Measurements from ENCODE around the gene DIP2C. TPM values are rescaled to one million over a fixed set of nuclear protein-coding genes. Genes with fewer than 3 reads are reported as not detected.
"Not testable (repeated sequence)": the region's sequence is repeated elsewhere in the genome, so short reads cannot be mapped to it uniquely, and the experiment has no call there.

Gene DIP2C
- total RNA-seq, 1 donor from 2014 or later: 1.6 TPM

DNA sequence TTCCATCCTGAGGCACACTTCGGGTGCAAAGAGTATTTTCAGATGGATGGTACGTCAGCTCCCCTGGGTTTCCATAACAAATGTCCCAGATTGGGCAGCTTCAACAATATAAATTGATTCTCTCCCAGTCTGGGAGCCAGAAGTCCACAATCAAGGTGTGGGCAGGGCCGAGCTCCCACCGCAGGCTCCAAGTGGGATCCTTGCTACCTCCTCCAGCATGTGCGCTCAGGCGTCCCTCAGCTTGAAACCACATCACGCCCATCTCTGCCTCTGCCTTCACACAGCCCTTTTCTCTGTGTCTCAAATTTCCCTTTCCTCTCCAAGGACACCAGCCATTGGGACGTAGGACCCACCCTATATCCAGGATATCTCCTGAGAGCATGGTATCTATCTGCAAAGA, 153.5 kb downstream of the DIP2C start:
- no peaks in the 10 kb centered on the region for H3K4me1 Mint-ChIP-seq (ENCODE audit: low read depth)
- intact Hi-C loops (cut with micrococcal nuclease): no loop called here
- H3K36me3 Mint-ChIP-seq (ENCODE audit: low read depth): no peaks in the 10 kb centered on the region
- no peak overlapping the region for H3K27ac Mint-ChIP-seq
- no peak for DNase-seq (ENCODE audit: low spot score)
- H3K27me3 Mint-ChIP-seq (ENCODE audit: low read depth): peaks cover 12% of the 10 kb centered on the region
- no peak overlapping the region for H3K4me3 Mint-ChIP-seq (ENCODE audit: low read depth)
- H3K9me3 Mint-ChIP-seq: no peaks in the 10 kb centered on the region

DNA sequence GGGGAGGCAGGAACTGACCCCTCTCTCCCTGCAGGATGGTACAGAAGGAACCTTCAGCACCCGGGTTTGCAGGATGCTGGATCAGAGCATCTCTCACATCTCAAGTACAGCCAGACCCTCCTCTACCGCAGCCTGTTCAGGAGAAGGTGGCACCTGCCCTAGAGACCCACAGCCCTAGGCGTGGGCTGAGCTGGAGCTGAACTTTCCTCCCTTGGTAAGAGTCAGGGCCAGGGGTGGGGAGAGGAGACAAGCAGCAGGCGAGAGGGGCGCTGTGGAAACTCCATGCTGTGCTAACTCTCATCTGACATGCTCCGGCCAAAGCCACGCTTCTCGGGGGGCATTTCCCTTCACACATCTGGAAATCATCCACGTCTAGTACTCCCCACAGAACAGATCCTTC, 154.4 kb downstream of the DIP2C start:
- no peak for DNase-seq (ENCODE audit: low spot score)
- Mint-ChIP-seq H3K36me3 (ENCODE audit: low read depth) (no peaks in the 10 kb centered on the region), H3K4me1 (ENCODE audit: low read depth) (no peaks in the 10 kb centered on the region), H3K4me3 (ENCODE audit: low read depth) (no peak overlapping the region), H3K27me3 (ENCODE audit: low read depth) (peaks cover 6% of the 10 kb centered on the region), H3K27ac (no peak overlapping the region), H3K9me3 (no peaks in the 10 kb centered on the region)
- intact Hi-C loops (cut with micrococcal nuclease): no loop called here

DNA sequence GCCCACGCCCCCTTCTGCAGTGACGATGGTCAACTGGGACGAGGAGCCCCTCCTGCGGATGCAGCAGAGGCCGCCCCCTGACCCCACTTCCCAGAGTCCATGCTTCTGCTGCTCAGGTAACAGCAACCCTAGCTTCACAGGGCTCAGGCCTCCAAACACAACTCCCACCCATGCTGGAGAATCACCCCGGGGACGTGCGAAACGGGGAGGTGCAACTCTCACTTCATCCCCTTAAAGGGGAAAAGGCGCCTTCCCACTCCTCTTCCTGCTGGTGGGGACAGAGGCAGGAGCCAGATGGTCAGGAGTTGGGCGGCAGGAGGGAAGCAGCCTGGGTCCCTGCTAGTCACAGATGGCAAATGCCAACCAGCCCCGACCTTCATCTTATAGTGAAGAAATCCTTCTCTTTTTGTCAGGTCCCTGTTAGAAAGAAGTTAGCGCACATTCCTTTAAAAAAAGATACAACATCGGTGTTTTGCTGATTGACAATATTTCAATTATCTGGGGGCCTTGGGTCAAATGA, 155.4 kb downstream of the DIP2C start:
- Mint-ChIP-seq H3K27ac (no peak overlapping the region), H3K4me1 (ENCODE audit: low read depth) (no peaks in the 10 kb centered on the region), H3K4me3 (ENCODE audit: low read depth) (no peak overlapping the region), H3K36me3 (ENCODE audit: low read depth) (no peaks in the 10 kb centered on the region), H3K9me3 (no peaks in the 10 kb centered on the region), H3K27me3 (ENCODE audit: low read depth) (peaks cover 2% of the 10 kb centered on the region)
- intact Hi-C loops (cut with micrococcal nuclease): no loop called here
- DNase-seq (ENCODE audit: low spot score): no peak

DNA sequence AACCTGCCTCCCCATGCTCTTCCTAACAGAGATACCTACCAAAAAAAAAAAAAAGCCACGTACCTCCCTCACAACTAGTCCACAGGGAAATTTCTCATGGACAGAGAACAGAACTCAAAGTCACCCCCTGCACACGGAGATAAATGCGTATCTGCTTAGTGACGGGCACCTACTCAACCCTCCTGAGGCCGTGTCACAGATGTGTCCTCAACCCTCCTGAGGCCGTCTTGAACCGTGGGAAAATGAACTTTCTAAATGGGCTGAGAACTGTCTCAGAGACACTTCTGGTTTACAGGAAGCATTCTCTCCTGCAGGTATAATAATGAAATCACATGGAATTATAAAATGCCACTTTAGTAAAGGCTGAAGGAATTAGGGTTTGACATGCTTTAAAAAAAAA, 155.9 kb downstream of the DIP2C start:
- intact Hi-C loops (cut with micrococcal nuclease): no loop called here
- Mint-ChIP-seq H3K4me3 (ENCODE audit: low read depth) (no peak overlapping the region), H3K36me3 (ENCODE audit: low read depth) (no peaks in the 10 kb centered on the region), H3K27me3 (ENCODE audit: low read depth) (peaks cover 2% of the 10 kb centered on the region), H3K9me3 (no peaks in the 10 kb centered on the region), H3K4me1 (ENCODE audit: low read depth) (no peaks in the 10 kb centered on the region), H3K27ac (no peak overlapping the region)
- no peak for DNase-seq (ENCODE audit: low spot score)

DNA sequence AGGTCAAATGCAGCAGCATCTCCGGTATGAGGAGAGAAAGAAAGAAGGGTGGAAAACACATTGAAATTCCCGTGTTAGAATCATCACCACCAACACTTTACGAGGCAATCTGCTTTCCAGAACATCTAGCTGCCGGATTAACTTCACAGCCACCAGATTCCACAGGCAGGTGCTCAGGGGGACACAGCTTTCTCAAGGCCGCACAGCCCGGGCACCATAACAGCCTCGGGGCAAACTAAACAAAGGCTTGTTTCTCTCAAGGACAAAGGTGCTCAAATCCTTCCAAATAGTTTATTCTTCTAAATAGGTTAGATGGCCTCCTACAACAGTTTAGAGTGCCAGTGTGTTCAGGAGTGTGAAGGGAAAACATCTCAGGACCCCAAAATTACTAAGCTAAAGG, 156.3 kb downstream of the DIP2C start:
- Mint-ChIP-seq H3K4me1 (ENCODE audit: low read depth) (no peaks in the 10 kb centered on the region), H3K4me3 (ENCODE audit: low read depth) (no peak overlapping the region), H3K9me3 (no peaks in the 10 kb centered on the region), H3K27me3 (ENCODE audit: low read depth) (peaks cover 2% of the 10 kb centered on the region), H3K27ac (no peak overlapping the region), H3K36me3 (ENCODE audit: low read depth) (no peaks in the 10 kb centered on the region)
- intact Hi-C loops (cut with micrococcal nuclease): no loop called here
- DNase-seq (ENCODE audit: low spot score): no peak

DNA sequence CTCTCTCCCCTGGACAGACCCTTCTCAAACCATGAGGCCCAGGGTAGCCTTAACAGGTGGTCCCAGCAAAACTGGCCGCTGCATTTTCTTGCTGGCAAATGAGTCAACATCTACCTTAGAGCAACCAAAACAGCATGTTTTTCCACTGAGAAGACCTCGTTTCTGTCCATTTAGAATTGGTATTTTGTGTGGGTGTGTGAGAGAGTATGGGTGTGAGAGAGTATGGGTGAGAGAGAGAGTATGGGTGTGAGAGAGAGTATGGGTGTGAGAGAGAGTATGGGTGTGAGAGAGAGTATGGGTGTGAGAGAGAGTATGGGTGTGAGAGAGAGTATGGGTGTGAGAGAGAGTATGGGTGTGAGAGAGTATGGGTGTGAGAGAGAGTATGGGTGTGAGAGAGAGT, 157.1 kb downstream of the DIP2C start:
- H3K27ac Mint-ChIP-seq; H3K4me3 Mint-ChIP-seq (ENCODE audit: low read depth); H3K9me3 Mint-ChIP-seq; intact Hi-C loops (cut with micrococcal nuclease); H3K4me1 Mint-ChIP-seq (ENCODE audit: low read depth); H3K27me3 Mint-ChIP-seq (ENCODE audit: low read depth); H3K36me3 Mint-ChIP-seq (ENCODE audit: low read depth); DNase-seq (ENCODE audit: low spot score): not testable (repeated sequence)

DNA sequence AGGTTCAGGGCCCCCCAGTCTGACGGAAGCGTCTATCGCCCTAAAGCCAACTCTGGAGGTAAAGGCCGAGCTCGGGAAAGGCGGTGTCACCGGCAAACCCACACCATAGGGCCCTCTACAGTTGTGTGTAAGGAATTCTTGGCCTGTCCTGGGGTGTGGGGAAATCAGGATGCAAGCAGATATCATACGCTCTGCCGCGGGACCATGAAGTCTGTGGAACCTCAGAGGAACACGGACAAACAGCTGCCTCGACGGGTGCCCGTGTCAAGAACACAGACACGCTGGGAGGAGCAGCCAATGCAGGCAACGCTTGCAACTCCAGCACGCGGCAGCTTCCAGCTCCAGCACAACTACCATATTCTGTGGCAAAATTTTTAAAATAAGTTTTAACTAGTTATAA, 157.9 kb downstream of the DIP2C start:
- H3K4me3 Mint-ChIP-seq (ENCODE audit: low read depth): no peak overlapping the region
- no peaks in the 10 kb centered on the region for H3K4me1 Mint-ChIP-seq (ENCODE audit: low read depth)
- no peaks in the 10 kb centered on the region for H3K36me3 Mint-ChIP-seq (ENCODE audit: low read depth)
- DNase-seq (ENCODE audit: low spot score): no peak
- peaks cover 4% of the 10 kb centered on the region for H3K27me3 Mint-ChIP-seq (ENCODE audit: low read depth)
- no peaks in the 10 kb centered on the region for H3K9me3 Mint-ChIP-seq
- intact Hi-C loops (cut with micrococcal nuclease): no loop called here
- H3K27ac Mint-ChIP-seq: no peak overlapping the region

DNA sequence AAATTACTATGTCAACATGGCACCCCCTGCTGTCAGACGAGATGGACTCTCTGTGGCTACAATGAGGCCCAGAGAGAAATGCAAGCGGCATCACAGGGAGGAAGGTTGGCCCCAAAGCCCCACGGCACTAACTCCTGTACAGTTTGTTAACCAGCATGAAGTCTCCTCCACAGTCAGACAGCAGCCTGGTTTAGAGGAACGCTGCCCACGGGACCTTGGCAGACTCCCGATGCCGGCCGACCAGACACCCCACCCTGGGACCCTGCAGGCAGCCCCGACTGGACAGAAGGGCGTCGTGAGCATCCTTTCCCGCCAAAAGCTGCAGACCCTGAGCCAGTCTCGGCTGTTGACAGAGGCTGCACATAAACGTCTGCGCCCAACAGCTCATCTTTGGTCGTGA, 158.8 kb downstream of the DIP2C start:
- Mint-ChIP-seq H3K27me3 (ENCODE audit: low read depth) (peaks cover 4% of the 10 kb centered on the region), H3K4me1 (ENCODE audit: low read depth) (no peaks in the 10 kb centered on the region), H3K9me3 (no peaks in the 10 kb centered on the region), H3K4me3 (ENCODE audit: low read depth) (no peak overlapping the region), H3K27ac (no peak overlapping the region), H3K36me3 (ENCODE audit: low read depth) (no peaks in the 10 kb centered on the region)
- intact Hi-C loops (cut with micrococcal nuclease): no loop called here
- no peak for DNase-seq (ENCODE audit: low spot score)

DNA sequence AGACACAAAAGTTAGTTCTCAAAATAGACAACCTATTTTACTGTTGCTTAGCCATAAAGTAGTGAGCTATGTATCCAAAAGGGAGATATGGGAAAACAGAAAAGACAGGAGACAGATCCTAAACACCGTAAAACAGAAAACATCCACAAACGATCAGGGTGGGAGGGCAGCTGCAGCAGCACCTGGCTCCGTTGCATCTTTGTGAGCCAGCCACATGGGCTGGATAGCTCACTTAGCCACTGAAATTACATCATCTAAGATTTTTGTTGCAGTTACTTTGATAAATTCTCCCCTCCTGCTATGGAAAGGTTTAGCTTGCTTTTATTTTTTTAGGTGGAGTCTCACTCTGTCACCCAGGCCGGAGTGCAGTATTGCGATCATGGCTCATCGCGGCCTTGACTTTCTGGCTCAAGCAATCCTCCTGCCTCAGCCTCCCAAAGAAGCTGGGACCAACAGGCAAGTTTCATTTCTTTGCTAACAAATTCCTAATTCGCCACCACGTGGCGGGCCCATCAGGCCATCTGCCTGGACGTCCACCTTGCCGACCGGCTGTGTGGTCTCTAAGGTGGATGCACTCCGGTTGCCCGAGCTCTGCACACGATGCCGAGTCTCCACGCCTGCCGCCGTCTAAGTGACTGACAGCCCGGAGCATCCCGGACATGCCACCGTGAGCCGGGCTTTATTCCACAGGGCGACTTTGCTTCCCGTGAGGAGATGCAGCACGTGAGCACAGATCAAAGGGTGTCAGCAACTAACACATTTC, 159.8 kb downstream of the DIP2C start:
- no peak overlapping the region for H3K4me3 Mint-ChIP-seq (ENCODE audit: low read depth)
- intact Hi-C loops (cut with micrococcal nuclease): no loop called here
- peaks cover 6% of the 10 kb centered on the region for H3K27me3 Mint-ChIP-seq (ENCODE audit: low read depth)
- DNase-seq (ENCODE audit: low spot score): no peak
- no peaks in the 10 kb centered on the region for H3K36me3 Mint-ChIP-seq (ENCODE audit: low read depth)
- H3K9me3 Mint-ChIP-seq: no peaks in the 10 kb centered on the region
- H3K27ac Mint-ChIP-seq: no peak overlapping the region
- no peaks in the 10 kb centered on the region for H3K4me1 Mint-ChIP-seq (ENCODE audit: low read depth)

DNA sequence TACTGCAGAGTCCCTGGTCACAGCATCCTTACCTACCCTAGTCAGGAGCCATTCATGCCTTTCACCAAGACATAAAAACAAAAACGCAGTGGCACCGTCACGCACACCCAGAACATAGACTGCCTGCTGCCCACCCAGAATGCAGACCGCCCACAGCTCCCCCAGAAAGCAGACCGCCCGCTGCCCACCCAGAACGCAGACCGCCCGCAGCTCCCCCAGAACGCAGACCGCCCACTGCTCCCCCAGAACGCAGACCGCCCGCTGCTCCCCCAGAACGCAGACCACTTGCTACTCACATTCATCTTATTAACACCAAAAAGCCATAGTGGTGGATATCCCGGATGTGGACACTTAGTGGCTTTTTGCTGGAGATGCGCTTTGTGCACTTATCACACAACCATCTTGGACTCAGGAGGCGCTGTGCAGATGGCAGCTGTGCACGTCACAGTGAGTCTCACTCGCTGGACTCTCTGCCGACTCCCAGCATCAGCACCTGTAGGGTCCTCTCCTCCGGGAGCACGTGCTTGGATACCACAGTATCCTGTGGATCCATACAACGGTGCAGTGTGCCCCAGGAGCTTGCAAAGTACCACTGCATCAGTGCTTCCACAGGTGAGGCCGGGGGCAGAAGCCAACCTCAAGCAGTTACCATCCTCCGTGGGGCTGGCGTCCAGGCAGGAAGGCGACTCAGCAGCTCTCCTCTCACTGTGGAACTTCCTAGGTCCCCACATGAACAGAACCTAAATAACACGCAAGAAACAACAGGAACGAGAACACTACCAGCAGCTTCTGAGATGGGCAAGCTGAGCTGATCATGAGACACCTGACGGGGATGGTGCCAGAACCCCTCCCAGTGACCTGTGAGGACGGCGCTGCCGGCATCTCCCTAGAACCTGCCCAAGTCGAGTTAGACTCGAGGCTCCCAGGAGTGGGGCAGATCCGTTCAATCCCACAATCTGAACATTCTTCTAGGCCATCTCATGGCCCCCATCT, 161.0 kb downstream of the DIP2C start:
- no peak overlapping the region for H3K4me3 Mint-ChIP-seq (ENCODE audit: low read depth)
- H3K27ac Mint-ChIP-seq: no peak overlapping the region
- no peaks in the 10 kb centered on the region for H3K4me1 Mint-ChIP-seq (ENCODE audit: low read depth)
- H3K36me3 Mint-ChIP-seq (ENCODE audit: low read depth): no peaks in the 10 kb centered on the region
- no peak for DNase-seq (ENCODE audit: low spot score)
- peaks cover 6% of the 10 kb centered on the region for H3K27me3 Mint-ChIP-seq (ENCODE audit: low read depth)
- H3K9me3 Mint-ChIP-seq: no peaks in the 10 kb centered on the region
- intact Hi-C loops (cut with micrococcal nuclease): no loop called here

DNA sequence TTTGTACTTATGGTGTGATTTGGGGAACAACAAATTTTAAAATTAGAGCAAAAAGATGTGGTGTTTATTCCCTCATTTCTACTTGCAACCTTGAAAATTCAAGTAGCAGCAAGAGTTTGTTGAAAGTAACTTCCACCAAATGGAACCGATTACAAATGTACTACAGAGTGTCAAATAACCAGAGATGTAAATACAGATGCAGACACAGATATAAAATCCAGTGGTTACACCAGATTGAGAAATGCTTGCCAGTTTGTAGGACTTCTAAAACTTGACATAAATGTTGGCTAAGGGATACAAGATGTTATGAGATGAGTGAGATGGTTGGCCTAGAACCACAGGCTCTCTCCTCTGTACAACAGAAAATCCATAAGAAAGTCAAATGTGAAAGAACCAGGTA, 162.1 kb downstream of the DIP2C start:
- intact Hi-C loops (cut with micrococcal nuclease): no loop called here
- no peaks in the 10 kb centered on the region for H3K36me3 Mint-ChIP-seq (ENCODE audit: low read depth)
- H3K27me3 Mint-ChIP-seq (ENCODE audit: low read depth): peaks cover 6% of the 10 kb centered on the region
- no peak overlapping the region for H3K27ac Mint-ChIP-seq
- no peaks in the 10 kb centered on the region for H3K9me3 Mint-ChIP-seq
- H3K4me1 Mint-ChIP-seq (ENCODE audit: low read depth): no peaks in the 10 kb centered on the region
- DNase-seq (ENCODE audit: low spot score): no peak
- H3K4me3 Mint-ChIP-seq (ENCODE audit: low read depth): no peak overlapping the region

DNA sequence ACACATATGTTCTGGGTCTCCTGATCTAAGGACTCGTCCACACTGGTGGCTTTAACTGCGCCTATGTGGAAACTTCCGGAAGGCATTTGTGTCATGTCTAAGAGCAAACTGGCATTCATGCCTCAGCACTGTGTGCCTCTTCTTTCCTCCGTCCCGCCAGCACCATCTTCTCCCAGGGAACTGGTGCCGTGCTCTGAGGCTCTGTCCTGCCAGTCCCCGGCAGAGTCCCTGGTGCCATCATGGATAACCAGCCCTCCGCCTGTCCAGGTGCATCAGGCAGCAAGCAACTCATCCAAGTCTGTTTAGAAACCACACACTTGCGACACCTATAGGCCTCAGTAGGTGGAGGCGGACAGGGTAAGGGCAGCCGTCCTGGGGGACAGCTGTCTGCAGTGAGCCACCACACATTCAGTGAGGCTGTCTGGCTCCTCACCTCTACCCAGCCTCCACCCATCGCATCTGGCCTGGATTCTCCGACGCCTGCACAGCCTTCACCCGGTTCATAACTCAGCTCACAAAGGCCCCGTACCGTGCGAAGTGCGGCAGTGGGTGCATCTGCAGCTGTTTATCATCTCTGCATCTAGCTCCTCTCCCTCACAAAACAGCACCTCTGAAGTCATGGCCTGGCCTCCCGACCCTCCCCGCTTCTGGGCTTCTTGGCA, 162.7 kb downstream of the DIP2C start:
- no peak for DNase-seq (ENCODE audit: low spot score)
- Mint-ChIP-seq H3K36me3 (ENCODE audit: low read depth) (no peaks in the 10 kb centered on the region), H3K9me3 (no peaks in the 10 kb centered on the region), H3K4me1 (ENCODE audit: low read depth) (no peaks in the 10 kb centered on the region), H3K4me3 (ENCODE audit: low read depth) (no peak overlapping the region), H3K27ac (no peak overlapping the region), H3K27me3 (ENCODE audit: low read depth) (peaks cover 4% of the 10 kb centered on the region)
- intact Hi-C loops (cut with micrococcal nuclease): no loop called here
